Choroid plexus epithelial cell (primary cell): ENCODE measurements around the gene SCLY.
"Not testable (repeated sequence)": the region's sequence is repeated elsewhere in the genome, so short reads cannot be mapped to it uniquely, and the experiment has no call there.

Experiments used
- DNase-seq: peaks from one replicate; pipeline ENCODE4 v3.0.0-alpha.2; 2010; ENCODE audit warnings: low read depth
- H3K4me3 ChIP-seq: 2 replicates; pipeline ENCODE4 v1.5.1; 2011; ENCODE audit warnings: low read depth, mild to moderate bottlenecking, control low read depth, low read length, moderate library complexity
- CTCF ChIP-seq: conservative IDR thresholded peaks from 2 replicates; pipeline ENCODE4 v1.5.1; 2011; ENCODE audit warnings: low read depth, mild to moderate bottlenecking, control low read depth, inconsistent platforms, low read length, moderate library complexity

The SCLY gene

GRCh38 chr2:238114331-238114841 lies 53.6 kb downstream of the SCLY start:
- no peak for TF ChIP-seq CTCF
- no peak for DNase-seq
- no peak overlapping the region for H3K4me3 ChIP-seq

GRCh38 chr2:238114851-238115660 lies 54.3 kb downstream of the SCLY start:
- DNase-seq, result no peak
- no peak for TF ChIP-seq CTCF
- no peak overlapping the region for H3K4me3 ChIP-seq

GRCh38 chr2:238115709-238116108 lies 54.9 kb downstream of the SCLY start:
- H3K4me3 ChIP-seq, DNase-seq: not testable (repeated sequence)

DNA sequence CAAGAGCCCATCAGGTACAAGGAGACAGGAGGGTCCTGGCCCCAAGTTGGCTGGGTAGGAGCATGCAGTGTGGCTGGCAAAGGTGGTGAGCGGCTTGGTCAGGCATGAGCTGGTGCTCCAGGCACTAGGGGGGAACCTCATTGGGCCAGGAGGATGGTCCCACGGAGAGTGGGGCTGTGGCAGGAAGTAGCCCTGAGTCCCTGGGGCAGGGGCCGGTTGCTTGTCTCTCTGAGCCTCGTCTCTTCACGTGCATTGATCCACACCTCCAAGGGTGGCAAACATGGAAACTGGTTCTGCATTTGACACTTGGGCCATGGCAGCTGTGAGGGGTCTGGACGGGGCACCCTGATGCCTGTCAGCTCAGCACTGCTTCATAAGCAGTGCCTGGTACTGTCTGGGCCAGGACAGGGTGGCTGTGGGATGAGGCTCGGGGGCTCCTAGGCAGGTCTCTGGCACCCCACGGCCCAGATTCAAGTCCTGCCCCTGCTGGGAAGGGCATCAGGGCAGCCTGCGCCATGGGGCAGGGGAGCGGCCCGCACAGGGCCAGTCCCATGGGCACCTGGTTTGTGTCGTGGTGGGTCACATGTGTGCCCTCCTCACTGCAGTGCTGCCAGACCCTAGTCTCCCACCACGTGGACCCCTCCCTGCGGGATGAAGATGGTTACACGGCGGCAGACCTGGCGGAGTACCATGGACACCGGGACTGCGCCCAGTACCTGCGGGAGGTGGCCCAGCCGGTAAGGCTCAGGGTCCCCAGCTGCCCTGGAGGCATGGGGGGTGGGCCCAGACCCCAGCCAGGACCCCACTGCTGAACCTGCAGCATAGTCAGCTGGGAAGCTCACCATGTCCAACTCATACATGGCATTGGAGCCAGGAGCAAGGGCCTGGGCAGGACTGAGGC lies 55.7 kb downstream of the SCLY start:
- no peak overlapping the region for H3K4me3 ChIP-seq
- DNase-seq, result no peak
- TF ChIP-seq CTCF, result no peak

- no peak overlapping the region for H3K4me3 ChIP-seq
- no peak for DNase-seq
- no peak for TF ChIP-seq CTCF
Observed at GRCh38 chr2:238117199-238118154, 56.7 kb downstream of the SCLY start.

GRCh38 chr2:238119756-238120462 lies 59.1 kb downstream of the SCLY start:
- DNase-seq, result no peak
- H3K4me3 ChIP-seq, result no peak overlapping the region
- no peak for TF ChIP-seq CTCF
